A549 treated with ZK216348 at 1 μM for 4 hours (cell line): ENCODE measurements around the gene OIP5. TPM values are rescaled to one million over a fixed set of nuclear protein-coding genes. Genes with fewer than 3 reads are reported as not detected.

Experiments
- total RNA-seq: library from RNA; stranded (reverse); fragments of 200-300 nt; extraction: Qiagen RNA extraction; gene quantifications from 5 replicates; pipeline ENCODE4 v1.2.3, GENCODE V29; 2022; ENCODE audit warnings: low read depth

Gene OIP5
- total RNA-seq = 11.9 to 15.8 TPM (median 13.8 TPM) in 5 replicates

GRCh38 chr15:41332194-41333025 lies at the start of gene OIP5, which contains the start of gene NUSAP1:
TSS of gene OIP5 (minus strand) at chr15:41332591. CDS start at chr15:41332561, 30 bp downstream.
TSS of gene NUSAP1 (plus strand) at chr15:41332881. CDS start at chr15:41332958, 77 bp downstream.

Other genes starting within 250 kb of the OIP5 start
- gene INO80, start 216.3 kb downstream of the OIP5 start, total RNA-seq = 11.6 to 17.0 TPM (median 12.2 TPM) in 5 replicates
- not detected in 5 replicates for gene EXD1, start 101.8 kb downstream of the OIP5 start, total RNA-seq
- gene CHP1, start 101.3 kb downstream of the OIP5 start, total RNA-seq = 53.4 to 67.2 TPM (median 55.8 TPM) in 5 replicates
- gene NUSAP1, start 290 bp upstream of the OIP5 start, total RNA-seq = 60.4 to 83.0 TPM (median 69.7 TPM) in 5 replicates
- gene NDUFAF1, start 69.9 kb upstream of the OIP5 start, total RNA-seq = 12.2 to 18.5 TPM (median 13.5 TPM) in 5 replicates
- 16.4 to 27.7 TPM (median 20.7 TPM) in 5 replicates for gene RTF1, start 84.5 kb upstream of the OIP5 start, total RNA-seq
- 2.0 to 4.3 TPM (median 3.3 TPM) in 5 replicates for gene ITPKA, start 161.3 kb upstream of the OIP5 start, total RNA-seq
- 0.05 to 0.20 TPM (median 0.13 TPM) in 5 replicates for gene LTK, start 181.2 kb upstream of the OIP5 start, total RNA-seq
- gene RPAP1, start 211.7 kb upstream of the OIP5 start, total RNA-seq = 7.3 to 13.4 TPM (median 13.0 TPM) in 5 replicates
- gene TYRO3, start 226.6 kb upstream of the OIP5 start, total RNA-seq = 13.0 to 15.5 TPM (median 14.3 TPM) in 5 replicates